G401 (cell line): Measurements from ENCODE around the gene SERAC1. TPM values are rescaled to one million over a fixed set of nuclear protein-coding genes. Genes with fewer than 3 reads are reported as not detected.
"Not testable (repeated sequence)": the region's sequence is repeated elsewhere in the genome, so short reads cannot be mapped to it uniquely, and the experiment has no call there.

Source experiments
- DNase-seq: peaks from one replicate; pipeline ENCODE4 v3.0.0-alpha.2; 2015; ENCODE audit warnings: low spot score
- in situ Hi-C: cut with HindIII; loops from 2 replicates; pipeline ENCODE4 v1.10.0; 2016; ENCODE audit warnings: low sequenced_read_pairs, mixed read lengths
- total RNA-seq: library from RNA; depleted of rRNA; stranded (reverse); fragments of >200 nt; shearing (Covaris generic); gene quantifications from 2 replicates; pipeline ENCODE4 v1.2.3, GENCODE V29; 2014; rRNA removed

SERAC1 gene
- total RNA-seq = 10.6 and 16.8 TPM in 2 replicates

DNA sequence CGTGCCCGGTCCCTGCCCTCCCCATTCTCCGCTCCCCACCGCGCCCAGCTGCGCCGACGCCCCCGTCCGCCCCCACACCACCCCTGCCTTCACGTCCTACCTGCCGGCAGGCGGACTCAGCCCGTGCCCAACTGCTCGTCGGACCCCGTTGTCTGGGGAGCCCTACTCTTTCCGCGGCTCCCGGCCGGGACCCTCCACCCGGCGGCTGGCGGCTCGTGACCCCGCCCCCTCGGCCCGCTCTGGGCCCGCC, at the start of gene SERAC1:
Gene SERAC1 (minus strand): TSS at position 223 of the 250 bp plus-strand sequence. CDS start 9,899 bp downstream, outside the sequence.
- DNase-seq = no peak
- in situ Hi-C loops = no loop called here

DNA sequence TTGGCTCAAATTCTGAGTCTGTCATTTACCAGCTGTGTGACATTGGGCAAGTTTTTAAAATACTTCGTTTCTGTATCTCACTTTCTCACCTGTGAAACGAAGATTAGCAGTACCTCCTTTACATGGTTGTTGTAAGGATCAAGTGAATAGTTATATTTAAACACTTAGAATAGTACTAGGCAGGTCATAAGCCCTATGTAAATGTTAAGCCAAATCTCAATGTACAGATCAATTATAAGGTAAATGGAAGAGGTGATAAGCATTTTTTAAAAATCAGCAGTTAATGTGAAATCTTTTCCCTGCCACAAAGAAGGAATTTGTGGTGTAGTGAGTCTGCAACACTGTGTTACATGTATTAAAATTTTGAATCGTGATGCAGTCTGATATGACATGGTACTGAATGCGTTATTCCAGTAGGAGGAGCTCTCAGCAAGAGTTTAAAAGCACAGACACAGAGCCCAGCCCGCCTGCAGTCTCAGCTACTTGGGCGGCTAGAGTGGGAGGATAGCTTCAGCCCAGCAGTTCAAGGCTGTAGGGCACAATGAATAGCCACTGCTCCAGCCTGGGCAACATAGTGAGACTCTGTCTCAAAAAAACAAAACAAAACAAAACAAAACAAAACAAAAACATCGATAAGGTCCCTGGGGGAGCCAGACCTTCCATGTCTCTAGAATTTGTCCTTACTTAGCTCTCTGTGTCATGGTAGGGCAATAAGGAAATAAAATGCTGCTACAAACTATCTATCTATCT, 46.0 kb upstream of the SERAC1 start:
- DNase-seq = peak; percentile 84
- in situ Hi-C loops = no loop called here

DNA sequence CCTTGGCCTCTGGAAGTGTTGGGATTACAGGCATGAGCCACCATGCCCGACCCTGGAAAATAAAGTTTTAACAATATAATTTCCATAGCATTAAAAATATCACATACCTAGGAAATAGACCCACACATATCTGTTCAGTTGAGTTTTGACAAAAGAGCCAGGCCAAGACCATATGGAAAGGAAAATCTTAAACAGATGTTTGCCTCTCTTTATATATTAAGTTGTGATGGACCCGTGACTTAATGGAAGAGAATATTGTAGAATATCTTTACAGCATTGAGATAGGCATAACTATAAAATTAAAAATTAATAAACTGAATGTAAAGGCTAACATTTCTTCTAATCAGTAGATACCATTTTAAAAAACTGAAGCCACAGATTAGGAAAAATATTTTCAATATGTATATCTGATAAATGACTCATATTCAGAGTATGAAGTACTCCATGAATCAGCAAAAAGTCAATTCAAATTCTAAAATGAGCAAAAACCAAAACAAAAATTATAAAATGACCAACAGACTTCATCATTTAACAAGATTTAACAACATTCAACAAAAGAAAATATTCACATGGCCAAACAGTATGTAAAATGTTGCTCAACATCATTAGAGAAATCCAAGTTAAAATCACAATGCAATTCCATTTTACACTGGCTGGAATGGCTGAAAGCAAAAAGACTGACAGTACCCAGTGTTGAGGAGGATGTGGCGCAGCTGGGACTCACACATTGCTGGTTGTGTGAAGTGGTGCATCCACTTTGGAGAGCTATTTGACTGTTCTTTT, 43.4 kb upstream of the SERAC1 start:
- in situ Hi-C loops = no loop called here
- no peak for DNase-seq

DNA sequence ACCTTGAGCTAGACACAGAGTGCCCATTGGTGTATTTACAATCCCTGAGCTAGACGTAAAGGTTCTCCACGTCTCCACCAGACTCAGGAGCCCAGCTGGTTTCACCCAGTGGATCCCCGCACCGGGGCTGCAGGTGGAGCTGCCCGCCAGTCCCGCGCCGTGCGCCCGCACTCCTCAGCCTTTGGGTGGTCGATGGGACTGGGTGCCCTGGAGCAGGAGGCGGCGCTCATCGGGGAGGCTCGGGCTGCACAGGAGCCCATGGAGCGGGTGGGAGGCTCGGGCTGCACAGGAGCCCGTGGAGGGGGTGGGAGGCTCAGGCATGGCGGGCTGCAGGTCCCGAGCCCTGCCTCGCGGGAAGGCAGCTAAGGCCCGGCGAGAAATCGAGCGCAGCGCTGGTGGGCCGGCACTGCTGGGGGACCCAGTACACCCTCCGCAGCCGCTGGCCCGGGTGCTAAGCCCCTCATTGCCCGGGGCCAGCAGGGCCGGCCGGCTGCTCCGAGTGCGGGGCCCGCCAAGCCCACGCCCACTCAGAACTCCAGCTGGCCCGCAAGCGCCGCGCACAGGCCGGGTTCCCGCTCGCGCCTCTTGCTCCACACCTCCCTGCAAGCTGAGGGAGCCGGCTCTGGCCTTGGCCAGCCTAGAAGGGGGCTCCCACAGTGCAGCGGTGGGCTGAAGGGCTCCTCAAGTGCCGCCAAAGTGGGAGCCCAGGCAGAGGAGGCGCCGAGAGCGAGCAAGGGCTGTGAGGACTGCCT, 41.7 kb upstream of the SERAC1 start:
- in situ Hi-C loops, DNase-seq: not testable (repeated sequence)

DNA sequence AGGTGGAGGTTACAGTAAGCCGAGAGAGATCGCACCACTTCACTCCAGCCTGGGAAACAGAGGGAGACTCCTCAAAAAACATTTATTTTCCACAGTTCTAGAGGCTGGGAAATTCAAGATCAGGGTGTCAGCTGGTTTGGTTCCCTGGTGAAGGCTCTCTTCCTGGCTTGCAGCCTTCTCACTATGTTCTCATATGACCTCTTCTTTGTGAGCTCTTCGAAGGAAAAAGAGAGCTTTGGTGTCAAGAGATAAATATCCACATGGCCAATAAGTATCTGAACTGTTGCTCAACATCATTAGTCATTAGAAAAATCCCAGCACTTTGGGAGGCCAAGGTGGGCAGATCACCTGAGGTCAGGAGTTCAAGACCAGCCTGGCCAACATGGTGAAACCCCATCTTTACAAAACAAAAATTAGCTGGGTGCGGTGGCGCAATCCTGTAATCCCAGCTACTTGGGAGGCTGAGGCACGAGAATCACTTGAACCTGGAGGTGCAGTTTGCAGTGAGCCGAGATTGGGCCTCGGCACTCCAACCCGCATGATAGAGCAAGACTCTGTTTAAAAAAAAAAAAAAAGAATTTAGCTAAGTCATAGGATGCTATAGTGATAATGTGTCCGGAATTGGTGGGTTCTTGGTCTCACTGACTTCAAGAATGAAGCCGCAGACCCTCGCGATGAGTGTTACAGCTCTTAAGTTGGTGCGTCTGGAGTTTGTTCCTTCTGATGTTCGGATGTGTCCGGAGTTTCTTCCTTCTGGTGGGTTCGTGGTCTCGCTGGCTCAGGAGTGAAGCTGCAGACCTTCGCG, 40.4 kb upstream of the SERAC1 start:
- in situ Hi-C loops, DNase-seq: not testable (repeated sequence)

DNA sequence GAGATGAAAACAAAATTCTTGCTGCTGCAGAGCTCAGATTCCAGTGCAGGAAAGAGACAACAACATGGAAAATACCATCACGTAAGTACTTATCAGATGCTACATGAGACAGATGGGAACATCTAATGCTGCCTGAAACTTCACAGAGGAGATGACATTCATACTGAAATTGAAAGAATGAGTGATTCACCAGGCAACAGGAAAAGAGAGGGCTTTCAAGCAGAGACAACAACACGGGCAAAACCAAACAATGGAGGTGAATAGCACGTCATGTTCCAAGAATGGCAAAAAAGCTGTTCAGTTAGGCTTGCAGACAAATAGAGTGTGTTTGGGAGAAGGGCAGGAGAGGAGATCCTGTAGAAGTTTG, 39.3 kb upstream of the SERAC1 start:
- DNase-seq = no peak
- in situ Hi-C loops = no loop called here

DNA sequence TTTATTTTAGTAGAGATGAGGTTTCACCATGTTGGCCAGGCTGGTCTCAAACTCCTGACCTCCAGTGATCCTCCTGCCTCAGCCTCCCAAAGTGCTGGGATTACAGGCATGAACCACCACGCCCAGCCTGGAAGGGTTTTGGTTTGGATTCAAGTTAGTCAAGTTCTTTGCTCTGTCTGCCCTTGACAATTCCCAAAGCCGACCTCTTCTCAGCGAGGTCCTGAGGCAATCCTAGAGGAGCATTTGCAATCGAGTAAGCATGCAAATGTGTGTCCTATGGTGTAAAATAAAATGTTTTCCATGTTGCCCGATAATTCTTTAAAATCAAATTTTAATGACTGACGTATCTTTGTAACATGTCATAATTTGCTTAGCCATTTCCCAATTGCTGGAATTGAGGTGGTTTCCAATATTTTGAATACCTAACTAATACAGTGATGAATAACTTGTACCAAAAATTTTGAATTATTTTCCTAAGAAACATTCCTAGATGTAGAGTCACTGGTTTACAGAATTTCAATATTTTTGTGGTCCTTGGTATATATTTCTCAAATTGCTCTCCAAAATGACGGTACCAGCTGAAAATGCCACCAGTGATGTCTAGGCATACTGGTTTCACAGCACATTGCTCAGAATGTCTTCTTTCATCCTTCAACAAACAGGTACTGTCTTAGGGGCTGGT, 38.8 kb upstream of the SERAC1 start:
- in situ Hi-C loops = no loop called here
- DNase-seq = no peak

DNA sequence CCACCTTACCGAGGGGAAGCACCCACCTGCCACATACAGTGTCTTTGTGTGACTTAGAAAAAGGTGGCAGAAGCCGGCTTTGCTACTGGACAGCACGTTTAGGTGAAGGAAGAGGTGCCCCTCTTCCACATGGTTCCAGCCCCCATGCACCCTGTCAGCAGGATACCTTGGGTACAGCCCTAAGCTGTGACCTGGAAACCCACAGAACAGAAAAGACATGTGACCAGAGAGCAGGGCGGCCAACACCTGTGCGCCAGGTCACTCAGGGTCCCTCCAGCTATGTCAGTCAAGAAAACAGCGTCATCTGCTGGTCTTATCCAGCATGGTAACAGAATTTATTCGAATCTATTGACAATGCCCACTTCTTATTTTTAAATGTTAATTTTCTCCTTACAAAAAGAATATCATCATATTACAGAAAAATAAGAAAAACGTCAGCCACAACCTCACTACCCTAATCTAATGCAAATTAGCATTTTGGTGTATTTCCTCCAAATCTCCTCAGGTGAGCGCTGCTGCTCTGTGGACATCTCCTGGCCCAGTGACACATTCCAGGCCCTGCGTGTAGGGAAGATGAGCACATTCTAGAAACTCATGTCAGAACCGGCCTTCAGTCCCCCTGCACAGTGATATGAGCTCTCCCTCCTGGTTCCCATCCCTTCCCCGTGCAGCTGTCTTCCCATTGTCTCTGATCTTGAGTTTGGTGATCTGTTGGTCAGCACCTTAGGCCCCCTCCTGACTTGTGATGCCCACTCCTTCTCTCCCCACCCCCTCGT, 37.3 kb upstream of the SERAC1 start:
- in situ Hi-C loops = no loop called here
- DNase-seq = no peak

DNA sequence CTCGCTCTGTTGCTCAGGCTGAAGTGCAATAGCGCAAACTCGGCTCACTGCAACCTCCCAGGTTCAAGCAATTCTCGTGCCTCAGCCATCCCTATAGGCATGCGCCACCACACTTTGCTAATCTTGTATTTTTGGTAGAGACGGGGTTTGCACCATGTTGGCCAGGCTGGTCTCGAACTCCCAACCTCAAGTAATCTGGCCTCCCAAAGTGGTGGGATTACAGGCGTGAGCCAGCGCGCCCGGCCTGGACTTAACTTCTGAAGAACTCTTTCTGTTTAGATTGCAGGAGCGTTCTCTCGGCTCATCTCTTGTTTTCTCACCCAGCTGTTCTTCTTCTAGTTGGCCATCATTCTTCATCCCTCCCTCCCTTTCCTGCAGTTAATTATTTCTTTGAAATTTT, 30.4 kb upstream of the SERAC1 start:
- DNase-seq = no peak
- in situ Hi-C loops = no loop called here

DNA sequence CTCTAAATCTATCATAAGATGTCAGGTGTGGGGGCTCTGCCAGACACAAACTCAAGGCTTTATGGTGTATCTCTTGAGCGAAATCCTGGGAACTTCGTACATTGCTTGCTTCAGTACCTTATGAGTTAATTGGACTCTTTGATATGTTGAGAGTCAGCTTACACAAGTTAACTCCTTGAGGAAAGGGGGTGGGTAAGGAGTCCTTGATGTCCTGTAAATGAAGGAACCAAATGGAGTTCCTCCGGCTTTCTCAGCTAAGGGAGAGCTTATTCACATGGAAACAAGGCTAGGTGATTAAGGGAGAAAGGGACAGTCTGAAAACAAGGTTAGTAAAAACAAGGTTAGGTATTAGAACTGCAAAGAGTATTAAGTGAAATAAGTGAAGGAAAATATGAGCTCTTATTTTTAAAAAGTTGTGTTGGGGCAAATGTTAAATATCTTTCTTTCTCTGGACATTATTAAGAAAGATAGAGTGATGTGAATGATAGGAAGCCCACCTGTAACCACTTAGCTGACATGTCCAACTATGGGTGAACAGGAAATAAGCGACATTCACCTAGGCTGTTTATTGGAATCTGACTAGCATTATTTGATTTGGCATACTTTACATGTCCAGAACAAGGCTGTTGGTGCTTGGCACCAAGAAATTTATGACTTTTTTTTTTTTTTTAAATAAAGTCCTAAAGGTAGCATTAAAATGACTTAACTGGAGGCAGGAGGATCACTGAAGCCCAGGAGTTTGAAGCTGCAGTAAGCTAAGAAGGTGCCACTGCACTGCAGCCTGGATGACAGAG, 26.6 kb upstream of the SERAC1 start:
- DNase-seq = no peak
- in situ Hi-C loops = no loop called here

DNA sequence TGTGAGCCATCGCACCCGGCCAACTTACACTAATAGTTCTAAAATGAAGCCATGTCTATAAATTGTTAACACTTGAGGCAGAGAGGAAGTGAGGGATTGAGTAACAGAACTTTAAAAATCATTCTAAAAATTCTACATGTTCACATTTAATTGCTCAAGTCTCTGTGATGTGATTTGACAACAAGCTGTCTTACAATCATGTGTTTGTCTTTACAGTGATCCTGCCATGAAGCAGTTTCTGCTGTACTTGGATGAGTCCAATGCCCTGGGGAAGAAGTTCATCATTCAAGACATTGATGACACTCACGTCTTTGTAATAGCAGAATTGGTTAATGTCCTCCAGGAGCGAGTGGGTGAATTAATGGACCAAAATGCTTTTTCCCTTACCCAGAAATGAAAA, 23.7 kb upstream of the SERAC1 start:
- no peak for DNase-seq
- in situ Hi-C loops = no loop called here

DNA sequence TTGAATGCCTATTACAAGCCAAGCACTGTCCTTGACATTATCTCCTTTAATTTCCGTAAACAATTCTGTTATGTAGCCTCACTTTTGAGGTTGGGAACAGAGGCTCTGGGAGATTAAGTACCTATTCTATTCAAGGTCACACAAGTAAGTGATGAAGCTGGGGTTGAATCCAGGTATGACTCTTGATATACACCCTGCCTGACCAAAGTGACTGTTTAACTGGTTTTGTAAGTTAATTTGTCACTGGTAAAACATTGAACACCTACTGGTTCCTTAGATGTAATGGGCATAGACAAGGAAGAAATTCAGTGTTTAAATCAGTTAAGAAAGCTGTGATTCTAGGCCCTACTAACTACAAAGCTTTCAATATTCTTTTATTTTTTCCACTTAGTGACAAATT, 23.0 kb upstream of the SERAC1 start:
- in situ Hi-C loops = no loop called here
- no peak for DNase-seq

DNA sequence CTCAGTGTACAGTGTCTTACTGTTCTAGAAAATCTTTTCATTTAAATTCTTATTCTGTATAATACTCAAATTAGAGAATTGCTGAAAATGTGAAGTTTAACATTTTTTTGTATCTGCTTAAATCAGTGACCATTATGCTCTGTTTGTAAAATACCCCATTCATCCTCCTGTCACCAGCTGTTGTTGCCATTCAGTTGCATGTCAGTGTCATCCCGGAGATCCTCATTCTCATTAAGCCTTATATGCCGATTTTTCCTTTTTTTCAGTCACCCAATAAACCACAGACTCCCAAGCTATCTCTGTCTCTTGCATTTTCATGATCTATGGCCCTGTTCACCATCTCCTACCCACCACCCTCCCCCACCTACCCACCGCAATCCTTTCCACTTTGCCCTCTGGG, 20.5 kb upstream of the SERAC1 start:
- in situ Hi-C loops = no loop called here
- DNase-seq = no peak

DNA sequence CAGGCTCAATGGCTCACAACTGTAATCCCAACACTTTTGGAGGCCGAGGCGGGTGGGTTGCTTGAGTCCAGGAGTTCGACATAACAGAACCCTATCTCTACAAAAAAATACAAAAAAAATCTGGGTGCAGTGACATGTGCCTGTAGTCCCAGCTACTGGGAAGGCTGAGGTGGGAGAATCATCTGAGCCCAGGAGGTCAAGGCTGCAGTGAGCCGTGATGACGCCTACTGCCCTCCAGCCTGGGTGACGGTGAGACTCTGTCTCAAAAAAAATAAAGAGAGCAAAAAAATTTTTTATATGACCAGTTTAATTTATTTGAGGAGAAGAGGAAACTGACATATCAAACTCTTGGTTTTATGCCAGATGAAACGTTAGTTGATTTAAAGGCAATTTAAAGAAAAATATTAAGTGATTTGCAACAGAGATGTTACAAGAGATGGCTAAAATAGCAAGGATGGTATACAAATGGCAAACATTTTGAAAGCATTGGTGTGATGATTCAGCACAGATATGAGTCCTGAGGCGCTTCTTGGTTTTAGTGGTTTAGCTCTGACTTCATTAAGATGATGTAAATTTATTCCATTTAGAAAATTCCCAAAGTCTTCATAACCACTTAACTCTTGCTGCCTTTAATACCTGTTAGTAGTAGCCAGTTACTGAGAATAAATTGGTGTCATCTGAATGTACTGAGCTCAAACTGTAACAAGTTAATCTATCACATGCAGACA, 17.8 kb upstream of the SERAC1 start:
- no peak for DNase-seq
- in situ Hi-C loops = no loop called here

DNA sequence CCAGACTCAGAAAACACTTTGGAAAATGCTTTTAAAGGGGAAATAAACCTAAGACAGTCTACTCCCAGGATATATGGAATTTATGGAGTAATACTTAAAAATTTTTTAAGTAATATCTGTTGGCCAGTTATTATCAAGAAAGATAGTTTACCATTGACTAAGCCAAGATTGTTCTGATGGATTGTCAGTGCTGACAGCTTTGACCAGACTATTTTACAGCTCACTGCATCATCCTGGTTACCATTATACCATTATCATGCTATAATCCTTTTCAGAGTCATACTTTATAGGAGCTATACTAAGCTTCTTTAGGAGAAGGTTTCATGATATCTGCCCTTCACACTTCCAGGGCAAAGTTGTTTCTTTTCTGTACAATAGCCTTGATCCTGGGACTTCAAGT, 16.5 kb upstream of the SERAC1 start:
- in situ Hi-C loops = no loop called here
- DNase-seq = no peak

DNA sequence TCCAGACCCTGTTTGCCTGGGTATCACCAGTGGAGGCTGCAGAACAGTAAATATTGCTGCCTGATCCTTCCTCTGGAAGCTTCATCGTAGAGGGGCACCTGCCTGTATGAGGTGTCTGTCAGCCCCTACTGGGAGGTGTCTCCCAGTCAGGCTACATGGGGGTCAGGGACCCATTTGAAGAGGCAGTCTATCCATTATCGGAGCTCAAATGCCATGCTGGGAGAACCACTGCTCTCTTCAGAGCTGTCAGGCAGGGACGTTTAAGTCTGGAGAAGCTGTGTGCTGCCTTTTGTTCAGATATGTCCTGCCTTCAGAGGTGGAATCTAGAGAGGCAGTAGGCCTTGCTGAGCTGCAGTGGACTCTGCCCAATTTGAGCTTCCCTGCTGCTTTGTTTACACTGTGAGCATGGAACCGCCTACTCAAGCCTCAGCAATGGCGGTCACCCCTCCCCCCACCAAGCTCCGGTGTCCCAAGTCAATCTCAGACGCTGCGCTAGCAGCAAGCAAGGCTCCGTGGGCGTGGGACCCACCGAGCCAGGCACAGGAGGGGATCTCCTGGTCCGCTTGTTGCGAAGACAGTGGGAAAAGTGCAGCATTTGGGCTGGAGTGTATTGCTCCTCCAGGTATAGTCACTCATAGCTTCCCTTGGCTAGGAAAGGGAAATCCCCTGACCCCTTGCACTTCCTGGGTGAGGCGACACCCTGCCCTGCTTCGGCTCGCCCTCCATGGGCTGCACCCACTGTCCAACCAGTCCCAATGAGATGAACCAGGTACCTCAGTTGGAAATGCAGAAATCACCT, 15.3 kb upstream of the SERAC1 start:
- in situ Hi-C loops, DNase-seq: not testable (repeated sequence)
